Effector memory CD4-positive, alpha-beta T cell (primary cell): ENCODE data around the gene SLC30A9.

Experiments
- DNase-seq, 3 donors: peaks; one replicate each; pipeline ENCODE4 v3.0.0-alpha.2; 2020
- H3K27ac ChIP-seq: 2 replicates; pipeline ENCODE4 v1.7.0; 2013; ENCODE audit warnings: mild to moderate bottlenecking, low read length, moderate library complexity; ENCODE audit not compliant: insufficient read depth, poor library complexity, severe bottlenecking
- H3K27me3 ChIP-seq: replicated peaks from 2 replicates; pipeline ENCODE4 v1.7.0; 2013; ENCODE audit warnings: mild to moderate bottlenecking, low read length; ENCODE audit not compliant: insufficient read depth, control insufficient read depth, poor library complexity, severe bottlenecking
- H3K36me3 ChIP-seq: 2 replicates; pipeline ENCODE4 v1.7.0; 2013; ENCODE audit warnings: mild to moderate bottlenecking, low read length, moderate library complexity; ENCODE audit not compliant: control insufficient read depth, insufficient read depth
- H3K4me1 ChIP-seq: 2 replicates; pipeline ENCODE4 v1.7.0; 2013; ENCODE audit warnings: low read length, mild to moderate bottlenecking; ENCODE audit not compliant: control insufficient read depth, insufficient read depth, poor library complexity, severe bottlenecking
- H3K4me3 ChIP-seq: 2 replicates; pipeline ENCODE4 v1.7.0; 2013; ENCODE audit warnings: low read length, low read depth, mild to moderate bottlenecking; ENCODE audit not compliant: insufficient read depth, poor library complexity, severe bottlenecking
- H3K9me3 ChIP-seq: 2 replicates; pipeline ENCODE4 v1.7.0; 2013; ENCODE audit warnings: mild to moderate bottlenecking, low read length, moderate library complexity; ENCODE audit not compliant: control insufficient read depth

Gene SLC30A9

DNA sequence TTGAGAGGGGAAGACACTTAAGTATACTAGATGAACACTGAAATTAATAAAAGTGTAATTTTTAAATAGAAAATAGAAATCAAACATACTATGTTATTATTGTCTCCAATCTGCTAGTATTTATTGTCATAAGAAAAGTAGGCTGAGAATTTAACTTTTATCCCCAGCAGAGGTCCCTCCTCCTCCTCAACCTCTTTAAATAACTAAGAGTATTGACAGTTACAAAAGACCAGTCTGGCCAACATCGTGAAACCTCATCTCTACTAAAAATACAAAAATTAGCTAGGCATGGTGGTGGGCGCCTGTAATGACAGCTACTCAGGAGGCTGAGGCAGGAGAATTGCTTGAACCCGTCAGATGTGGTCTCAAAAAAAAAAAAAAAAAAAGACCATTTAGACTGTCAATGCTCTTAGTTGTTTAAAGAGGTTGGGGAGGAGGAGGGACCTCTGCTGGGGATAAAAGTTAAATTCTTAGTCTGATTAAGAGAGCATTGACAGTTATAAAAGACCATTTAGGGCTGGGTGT lies 4.2 kb downstream of the SLC30A9 start:
- H3K4me3 ChIP-seq = no peak overlapping the region
- H3K27me3 ChIP-seq = no peaks in the 10 kb centered on the region
- DNase-seq = no peak
- H3K36me3 ChIP-seq = peaks cover 3% of the 10 kb centered on the region
- H3K9me3 ChIP-seq = no peaks in the 10 kb centered on the region
- no peak overlapping the region for H3K27ac ChIP-seq
- no peaks in the 10 kb centered on the region for H3K4me1 ChIP-seq

DNA sequence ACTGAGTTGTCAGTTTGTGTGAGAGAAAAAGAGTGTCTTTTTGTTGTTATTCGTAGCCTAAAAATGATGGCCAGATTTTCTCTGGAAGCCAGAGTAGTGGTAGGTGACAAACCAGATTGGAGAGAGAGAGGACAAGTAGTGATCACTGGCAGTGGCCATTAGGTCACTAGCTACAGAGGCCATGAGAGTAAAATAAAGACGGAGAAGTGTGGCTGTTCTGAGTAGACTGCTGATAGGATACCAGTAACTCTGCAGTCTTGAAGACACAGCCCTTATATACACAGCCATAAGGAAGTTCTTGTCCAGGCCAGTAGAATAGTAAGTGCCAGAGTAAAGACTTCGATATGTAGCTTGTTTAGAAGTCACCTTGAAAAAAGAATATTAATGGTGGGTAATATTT lies 7.7 kb downstream of the SLC30A9 start:
- DNase-seq = no peak
- H3K4me3 ChIP-seq = no peak overlapping the region
- H3K27ac ChIP-seq = no peak overlapping the region
- H3K4me1 ChIP-seq = no peaks in the 10 kb centered on the region
- no peaks in the 10 kb centered on the region for H3K9me3 ChIP-seq
- H3K36me3 ChIP-seq = peaks cover 3% of the 10 kb centered on the region
- H3K27me3 ChIP-seq = no peaks in the 10 kb centered on the region

DNA sequence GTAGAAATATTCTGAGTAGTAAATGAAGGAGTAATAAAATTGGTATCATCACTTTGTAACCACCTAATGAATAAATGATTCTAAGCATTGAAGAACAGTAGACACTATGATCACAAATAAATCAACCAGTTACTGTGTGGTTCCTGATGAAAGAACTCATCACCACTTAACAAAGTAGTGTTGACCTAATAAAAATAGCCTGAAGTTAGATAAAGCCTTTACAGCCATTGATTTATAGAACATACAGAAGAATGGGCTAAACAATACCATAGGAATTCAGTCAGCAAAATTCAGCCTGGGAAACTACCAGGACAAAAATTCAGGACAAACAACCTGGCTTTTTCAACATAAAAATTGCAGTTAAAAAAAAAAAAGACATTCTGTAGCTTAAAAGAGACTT lies 9.0 kb downstream of the SLC30A9 start:
- no peak for DNase-seq
- Histone ChIP-seq H3K9me3 (no peaks in the 10 kb centered on the region), H3K4me3 (no peak overlapping the region), H3K27ac (no peak overlapping the region), H3K36me3 (peaks cover 8% of the 10 kb centered on the region), H3K27me3 (no peaks in the 10 kb centered on the region), H3K4me1 (no peaks in the 10 kb centered on the region)

DNA sequence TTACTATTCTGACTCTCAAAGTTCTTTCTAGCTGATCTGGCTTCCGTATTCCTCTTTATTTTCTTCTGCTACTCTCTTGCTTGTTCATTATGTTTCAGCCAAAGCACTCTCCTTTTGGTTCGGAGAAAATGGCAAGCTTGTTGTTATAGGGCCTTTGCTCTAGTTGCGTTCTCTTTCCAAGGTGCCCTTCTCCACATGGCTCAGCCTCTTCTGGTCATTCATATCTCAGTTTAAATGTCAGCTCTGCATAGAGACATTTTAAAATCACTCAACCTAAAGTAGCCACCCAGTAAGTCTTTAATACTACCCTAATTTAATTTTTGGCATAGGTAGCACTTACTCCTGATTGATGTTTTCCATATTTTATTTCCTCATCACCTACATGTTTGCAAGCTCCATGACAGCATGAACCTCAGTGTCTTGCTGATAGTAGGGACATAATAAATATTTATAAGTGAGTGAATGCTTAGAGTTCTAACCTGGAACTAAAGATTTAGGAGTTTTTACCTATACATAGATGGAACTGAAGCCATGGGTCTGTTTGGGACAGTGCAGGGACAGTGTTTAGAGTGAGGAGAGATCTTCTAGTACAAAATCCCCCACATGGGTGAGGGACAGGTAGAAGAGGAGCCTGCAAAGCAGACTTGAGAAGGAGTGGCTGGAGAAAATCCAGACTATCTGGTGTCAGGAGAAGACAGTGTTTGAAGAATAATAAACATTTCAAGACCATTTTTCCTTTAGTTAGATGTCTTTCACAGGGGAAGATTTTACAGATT lies 17.9 kb downstream of the SLC30A9 start:
- no peaks in the 10 kb centered on the region for H3K9me3 ChIP-seq
- H3K4me1 ChIP-seq = no peaks in the 10 kb centered on the region
- peaks cover 15% of the 10 kb centered on the region for H3K36me3 ChIP-seq
- H3K27me3 ChIP-seq = no peaks in the 10 kb centered on the region
- no peak for DNase-seq
- H3K4me3 ChIP-seq = no peak overlapping the region
- H3K27ac ChIP-seq = no peak overlapping the region

DNA sequence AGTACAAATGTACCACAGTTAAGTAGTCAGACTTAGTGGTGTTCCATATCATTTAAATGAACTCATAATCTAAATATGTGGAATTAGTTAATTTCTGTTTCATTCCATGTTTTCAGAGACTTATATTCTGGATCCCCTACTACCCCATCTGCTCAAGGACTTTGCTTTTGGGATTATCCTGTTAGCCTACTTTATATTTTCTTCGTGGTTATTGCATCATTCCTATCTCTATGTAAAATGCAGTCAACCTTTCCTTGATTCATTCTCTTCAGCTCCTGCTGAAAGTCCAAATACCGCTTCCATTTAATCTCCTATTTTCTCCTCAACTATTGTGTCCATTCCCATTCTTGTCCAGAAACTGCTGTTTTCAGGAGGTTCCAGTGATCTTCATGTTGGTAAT lies 25.1 kb downstream of the SLC30A9 start:
- H3K4me3 ChIP-seq = no peak overlapping the region
- no peaks in the 10 kb centered on the region for H3K27me3 ChIP-seq
- no peak overlapping the region for H3K27ac ChIP-seq
- H3K9me3 ChIP-seq = no peaks in the 10 kb centered on the region
- no peaks in the 10 kb centered on the region for H3K4me1 ChIP-seq
- DNase-seq = no peak
- H3K36me3 ChIP-seq = peaks cover 5% of the 10 kb centered on the region

DNA sequence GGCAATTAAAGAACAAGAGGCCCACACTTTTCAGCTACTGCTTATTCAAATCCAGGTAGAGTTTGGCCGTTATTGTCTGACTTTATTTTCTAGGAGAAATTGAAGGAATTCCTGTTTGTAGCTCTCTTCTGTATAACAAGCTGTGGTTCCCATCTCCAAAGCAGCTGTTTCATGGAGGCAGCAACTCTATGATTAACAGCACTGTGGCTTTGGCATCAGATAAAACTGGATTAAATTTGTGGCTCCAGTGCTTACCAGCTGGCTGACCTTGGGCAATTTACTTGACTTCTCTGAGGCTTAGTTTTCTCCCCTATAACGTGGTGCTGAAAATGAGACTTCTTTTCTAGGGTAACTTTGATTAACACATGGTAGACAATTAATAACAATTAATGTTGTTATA lies 28.1 kb downstream of the SLC30A9 start:
- DNase-seq = no peak
- Histone ChIP-seq H3K9me3 (no peaks in the 10 kb centered on the region), H3K4me3 (no peak overlapping the region), H3K4me1 (no peaks in the 10 kb centered on the region), H3K36me3 (peaks cover 19% of the 10 kb centered on the region), H3K27ac (no peak overlapping the region), H3K27me3 (no peaks in the 10 kb centered on the region)

DNA sequence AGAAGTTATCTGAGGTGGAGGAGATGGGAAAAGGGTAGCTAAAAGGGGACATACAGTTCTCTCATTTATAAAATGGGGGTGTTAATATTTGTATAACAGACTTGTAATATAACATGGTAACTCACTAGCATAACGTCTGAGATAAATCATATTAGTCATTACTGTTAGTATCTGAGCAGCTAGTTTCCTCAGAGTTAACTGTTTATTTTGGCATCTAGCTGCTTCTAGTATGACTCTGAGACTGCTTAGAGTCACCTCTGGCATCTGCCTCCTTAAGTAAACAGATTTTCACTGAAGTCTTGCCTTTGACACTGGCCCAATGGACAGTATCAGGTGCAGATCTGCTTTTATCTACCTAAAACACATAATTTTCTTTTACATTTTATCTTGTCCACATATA lies 58.1 kb downstream of the SLC30A9 start:
- Histone ChIP-seq H3K4me3 (no peak overlapping the region), H3K27me3 (no peaks in the 10 kb centered on the region), H3K4me1 (no peaks in the 10 kb centered on the region), H3K9me3 (no peaks in the 10 kb centered on the region), H3K27ac (no peak overlapping the region), H3K36me3 (peaks cover 19% of the 10 kb centered on the region)
- no peak for DNase-seq

DNA sequence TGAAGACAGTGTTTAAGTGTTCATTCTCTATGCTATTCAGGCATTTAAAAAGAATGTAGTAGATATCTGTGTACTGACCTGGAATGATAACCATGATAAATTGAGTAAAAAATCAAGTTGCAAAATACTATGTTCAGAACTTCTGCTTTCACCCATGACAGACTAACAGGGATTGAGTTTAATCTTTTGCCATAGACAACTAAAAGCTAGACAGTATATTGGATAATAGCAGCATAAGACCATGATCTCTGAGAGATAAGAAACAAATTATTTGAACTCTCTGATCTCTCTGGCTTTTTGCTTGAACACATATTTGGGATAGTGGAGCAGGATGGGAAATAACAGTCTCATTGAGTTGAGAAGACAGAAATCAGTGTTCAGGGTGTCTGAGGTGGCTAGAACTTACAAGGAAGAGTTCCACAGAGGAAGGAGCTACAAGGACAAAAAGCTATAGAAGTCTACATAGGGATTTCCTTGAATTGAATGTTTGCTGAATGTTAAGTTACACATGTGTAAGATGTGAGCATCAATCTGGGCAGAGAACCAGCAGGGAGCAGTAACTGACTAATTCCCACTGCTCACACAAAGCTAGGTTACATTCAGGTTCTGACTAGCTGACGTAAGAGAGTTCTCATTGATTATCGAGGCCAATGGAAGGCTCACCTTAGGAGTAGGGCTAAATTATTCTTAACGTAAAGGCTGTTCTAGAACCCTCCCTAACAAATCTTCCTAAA lies 60.4 kb downstream of the SLC30A9 start:
- Histone ChIP-seq H3K4me3 (no peak overlapping the region), H3K27me3 (no peaks in the 10 kb centered on the region), H3K27ac (no peak overlapping the region), H3K36me3 (peaks cover 19% of the 10 kb centered on the region), H3K9me3 (no peaks in the 10 kb centered on the region), H3K4me1 (no peaks in the 10 kb centered on the region)
- DNase-seq = no peak

DNA sequence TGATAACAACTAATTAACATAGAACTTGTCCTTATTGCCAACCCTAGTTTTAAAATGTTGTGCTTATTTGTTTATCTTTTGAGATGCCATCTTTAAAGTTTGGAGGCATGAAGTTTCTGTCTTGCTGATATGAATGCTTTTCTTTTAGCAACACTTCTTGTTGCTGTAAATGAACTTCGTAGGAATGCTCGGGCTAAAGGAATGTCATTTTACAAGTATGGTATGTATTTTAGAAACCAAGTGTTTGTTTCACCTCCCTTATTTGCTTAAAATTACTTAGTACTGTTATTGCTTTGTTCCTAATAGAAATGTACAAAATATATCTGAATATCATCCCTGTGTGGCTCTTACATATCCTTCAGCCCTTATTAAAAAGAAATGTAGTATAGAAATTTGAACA lies 76.1 kb downstream of the SLC30A9 start:
- no peaks in the 10 kb centered on the region for H3K9me3 ChIP-seq
- no peak for DNase-seq
- no peak overlapping the region for H3K4me3 ChIP-seq
- H3K36me3 ChIP-seq = peaks cover 26% of the 10 kb centered on the region
- no peaks in the 10 kb centered on the region for H3K27me3 ChIP-seq
- H3K27ac ChIP-seq = no peak overlapping the region
- no peaks in the 10 kb centered on the region for H3K4me1 ChIP-seq

DNA sequence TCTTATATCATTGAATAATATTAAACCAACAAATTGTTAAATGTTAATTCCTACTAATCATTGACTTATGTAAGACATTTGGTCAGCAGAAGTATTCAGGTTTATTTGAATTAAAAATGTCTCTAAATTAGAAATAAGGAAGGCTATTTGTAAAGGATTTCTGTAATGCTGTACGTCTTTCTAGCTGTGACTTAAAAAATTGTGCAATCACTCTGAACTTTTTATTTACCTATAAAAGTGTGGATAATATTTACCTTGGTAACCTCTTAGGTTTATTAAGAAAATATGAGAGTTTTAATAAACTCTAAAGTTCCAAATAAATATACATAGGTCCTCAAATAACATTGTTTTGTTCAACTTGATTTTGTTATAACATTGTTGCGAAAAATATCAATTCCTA lies 76.9 kb downstream of the SLC30A9 start:
- Histone ChIP-seq H3K27ac (no peak overlapping the region), H3K36me3 (peaks cover 26% of the 10 kb centered on the region), H3K4me1 (no peaks in the 10 kb centered on the region), H3K27me3 (no peaks in the 10 kb centered on the region), H3K9me3 (no peaks in the 10 kb centered on the region), H3K4me3 (no peak overlapping the region)
- no peak for DNase-seq
